ENCODE results near the gene C10orf53. TPM values are rescaled to one million over a fixed set of nuclear protein-coding genes. Genes with fewer than 3 reads are reported as not detected.

The C10orf53 gene
- total and polyA plus RNA-seq, 2 of the 8 experiments (the other 6 are each of a cell fraction or from before 2014, with no cell fraction given) = not detected

DNA sequence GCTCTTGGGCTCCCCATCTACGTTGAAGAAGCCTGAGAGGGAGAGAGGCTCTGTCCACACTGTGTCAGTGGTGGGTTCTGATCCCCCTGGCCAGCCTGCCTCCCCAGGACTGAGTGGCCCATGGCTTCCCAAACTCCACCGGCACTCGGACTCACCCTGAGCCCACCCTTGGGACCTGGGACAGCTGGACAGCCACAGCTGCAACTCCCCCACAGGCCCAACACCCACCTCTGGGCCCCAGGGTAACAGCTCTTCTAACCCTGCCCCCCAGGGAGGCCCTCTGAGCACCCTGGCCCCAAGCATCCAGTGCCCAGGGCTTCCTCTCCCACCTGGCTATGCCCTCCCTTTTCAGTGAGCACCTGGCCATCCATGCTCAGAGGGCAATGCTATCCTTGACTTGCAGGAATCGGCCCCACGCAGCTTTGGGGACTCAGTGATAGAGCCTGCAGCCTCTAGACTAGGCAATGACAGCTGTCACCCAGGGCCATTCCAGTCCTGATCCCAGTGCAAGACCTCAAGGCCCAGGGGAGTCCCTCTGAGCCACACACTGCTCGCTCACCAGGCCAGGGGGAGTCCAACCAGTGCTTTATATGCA lies 64.7 kb downstream of the C10orf53 start:
- H3K27me3 ChIP-seq (replicated peaks in 1 of 4; ENCODE audit: control insufficient read depth in 3 of 4, extremely low read depth in 1 of 4, insufficient read depth in 3 of 4, low read length in 3 of 4) = no peaks in the 10 kb centered on the region
- no peak overlapping the region for H3K18ac ChIP-seq (ENCODE audit: extremely low read depth, low read length)
- no peaks in the 10 kb centered on the region for H3K4me1 ChIP-seq (replicated peaks in 1 of 4; ENCODE audit: control insufficient read depth in 3 of 4, insufficient read depth in 4 of 4, low read length in 3 of 4)
- peaks cover 0 to 13% (median 5%) of the 10 kb centered on the region in 4 experiments; a peak in 4 of 8 replicates for H3K36me3 ChIP-seq (ENCODE audit: control insufficient read depth in 2 of 4, insufficient read depth in 4 of 4, low read length in 3 of 4)
- no peak overlapping the region for H3K27ac ChIP-seq (ENCODE audit: low read depth, low read length)
- H3K23ac ChIP-seq (ENCODE audit: insufficient read length) = no peak overlapping the region
- no peak overlapping the region for H2AFZ ChIP-seq (ENCODE audit: low read length)
- H2BK5ac ChIP-seq (ENCODE audit: low read depth, low read length) = no peak overlapping the region
- no peak overlapping the region for H3K4ac ChIP-seq (replicated peaks; ENCODE audit: insufficient read length, low read depth, low read length)
- H3K14ac ChIP-seq (ENCODE audit: insufficient read length) = no peak overlapping the region
- H3K79me1 ChIP-seq (ENCODE audit: low read depth, low read length) = no peaks in the 10 kb centered on the region; the same call in 1 of the 2 replicates
- WGBS, 2 experiments (ENCODE audit: extremely low coverage in 1 of 2, insufficient coverage in 1 of 2, insufficient read length in 1 of 2, insufficient replicate concordance in 2 of 2, low coverage in 1 of 2, low lambda C conversion rate in 2 of 2, missing lambda C conversion rate in 1 of 2) = 83% methylated on average over 6 of the region's 6 CpGs; no CpG with 5 or more reads in 1 of the 2 experiments
- no peaks in the 10 kb centered on the region for H3K9me3 ChIP-seq (ENCODE audit: insufficient read depth in 2 of 2, low read depth in 1 of 2, low read length in 1 of 2)
- H3K9ac ChIP-seq (replicated peaks in 1 of 4; ENCODE audit: extremely low read depth in 1 of 4, low read depth in 3 of 4, low read length in 3 of 4) = no peak overlapping the region
- no peak overlapping the region for H2AK5ac ChIP-seq (ENCODE audit: low read depth, low read length)
- ChIA-PET CTCF (ENCODE audit: partially characterized antibody) (interaction anchor here (0.6 to 4.5 kb wide), 28 partner anchors 8 to 180 kb away, joined by 3 to 36 read pairs (median 4); partner anchors contain the start of gene CHAT), POLR2A (ENCODE audit: partially characterized antibody) (interaction anchor here (1.8 kb wide), 1 partner anchor 10 kb away, joined by 5 read pairs; no protein-coding TSS in a partner anchor)
- H2BK15ac ChIP-seq (ENCODE audit: low read length) = no peak overlapping the region
- no peaks in the 10 kb centered on the region for H3K79me2 ChIP-seq (ENCODE audit: control insufficient read depth in 1 of 2, insufficient read depth in 2 of 2, low read length in 2 of 2)
- no peak overlapping the region for H4K5ac ChIP-seq (ENCODE audit: insufficient read length, low read depth, low read length)
- no peak overlapping the region for H2BK120ac ChIP-seq (replicated peaks; ENCODE audit: low read depth, low read length)
- H3K4me2 ChIP-seq (ENCODE audit: insufficient read depth in 1 of 2, low read depth in 2 of 2, low read length in 2 of 2) = no peak overlapping the region
- H2BK12ac ChIP-seq (ENCODE audit: low read depth, low read length) = no peak overlapping the region
- no peak overlapping the region for H3K4me3 ChIP-seq (ENCODE audit: extremely low read depth in 1 of 4, insufficient read depth in 2 of 4, low read depth in 3 of 4, low read length in 4 of 4)
- DNase-seq (ENCODE audit: low read depth in 1 of 2, low spot score in 2 of 2) (no peak), FAIRE-seq (no peak)
- no peak overlapping the region for H3K56ac ChIP-seq (replicated peaks; ENCODE audit: insufficient read length, low read depth, low read length)
- H4K8ac ChIP-seq (ENCODE audit: extremely low read depth, insufficient read depth, low read length) = no peak overlapping the region
- peaks cover 2 to 18% of the 10 kb centered on the region in 2 experiments for H4K20me1 ChIP-seq (replicated peaks in 1 of 2; ENCODE audit: control insufficient read depth in 1 of 2, insufficient read depth in 2 of 2, low read length in 2 of 2)
- TF ChIP-seq SUZ12 (IDR thresholded peaks at IDR 0.05; ENCODE audit: low read length) (no peak), POLR2AphosphoS5 (IDR thresholded peaks at IDR 0.05; ENCODE audit: low read depth, low read length) (no peak), NANOG (IDR thresholded peaks at IDR 0.05; ENCODE audit: insufficient read depth, low read depth, low read length, poor library complexity, severe bottlenecking) (no peak), HDAC6 (IDR thresholded peaks at IDR 0.05; ENCODE audit: low read depth, low read length) (no peak), RNF2 (IDR thresholded peaks at IDR 0.05; ENCODE audit: borderline replicate concordance, low read depth, low read length, missing control alignments, poor library complexity, severe bottlenecking) (no peak), TAF7 (optimal IDR thresholded peaks at IDR 0.05; ENCODE audit: borderline replicate concordance, low read depth, low read length) (no peak), YY1 (IDR thresholded peaks at IDR 0.05; ENCODE audit: low read depth, low read length) (no peak), JUN (IDR thresholded peaks at IDR 0.05; ENCODE audit: low read depth, low read length) (no peak)
- TF ChIP-seq, protein P1, sequence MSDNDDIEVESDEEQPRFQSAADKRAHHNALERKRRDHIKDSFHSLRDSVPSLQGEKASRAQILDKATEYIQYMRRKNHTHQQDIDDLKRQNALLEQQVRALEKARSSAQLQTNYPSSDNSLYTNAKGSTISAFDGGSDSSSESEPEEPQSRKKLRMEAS (IDR thresholded peaks at IDR 0.05) = no peak
- H2BK20ac ChIP-seq (ENCODE audit: low read length) = no peak overlapping the region
- H4K91ac ChIP-seq (replicated peaks; ENCODE audit: insufficient read length, low read length) = no peak overlapping the region
- peaks cover 11% of the 10 kb centered on the region; the same call in 1 of the 2 replicates for H3K23me2 ChIP-seq (ENCODE audit: low read depth, low read length)
